Mesodermal cell (in vitro differentiated cells): ENCODE results near the gene ST7.
A peak's percentile ranks its signal among the peaks of the same experiment; 100 is the strongest.

Experiments used
- H3K27ac ChIP-seq: 2 replicates; pipeline ENCODE4 v1.7.0; 2013; ENCODE audit warnings: mild to moderate bottlenecking, low read depth, low read length, moderate library complexity; ENCODE audit not compliant: severe bottlenecking
- H3K36me3 ChIP-seq: 2 replicates; pipeline ENCODE4 v1.7.1; 2013; ENCODE audit warnings: mild to moderate bottlenecking, low read length, moderate library complexity; ENCODE audit not compliant: control insufficient read depth, insufficient read depth
- H3K4me1 ChIP-seq: one replicate; pipeline ENCODE4 v1.7.1; 2013; ENCODE audit warnings: mild to moderate bottlenecking, low read length; ENCODE audit not compliant: insufficient read depth, control insufficient read depth, poor library complexity, severe bottlenecking
- H3K4me3 ChIP-seq: 2 replicates; pipeline ENCODE4 v1.7.0; 2013; ENCODE audit warnings: low read length, control low read depth, mild to moderate bottlenecking; ENCODE audit not compliant: insufficient read depth, poor library complexity, severe bottlenecking; ENCODE audit errors: extremely low read depth
- H3K9me3 ChIP-seq: 2 replicates; pipeline ENCODE4 v1.7.1; 2013; ENCODE audit warnings: mild to moderate bottlenecking, low read length, moderate library complexity; ENCODE audit not compliant: control insufficient read depth
- WGBS, 2 experiments: methylation state at CpG; one replicate each; pipeline ENCODE4 v1.1.5; 2013; ENCODE audit warnings: missing lambda C conversion rate in 2 of 2; ENCODE audit not compliant: insufficient coverage in 2 of 2; 5-methylcytosine and 5-hydroxymethylcytosine counted together

Gene ST7

GRCh38 chr7:116994611-116995010 lies 41.3 kb downstream of the ST7 start:
- no peak overlapping the region for H3K27ac ChIP-seq
- H3K4me1 ChIP-seq = no peaks in the 10 kb centered on the region
- WGBS, 2 experiments = no CpG with 5 or more reads among the region's 6 CpGs
- H3K36me3 ChIP-seq = no peaks in the 10 kb centered on the region
- peaks cover 8% of the 10 kb centered on the region for H3K9me3 ChIP-seq
- H3K4me3 ChIP-seq = no peak overlapping the region

- no peaks in the 10 kb centered on the region for H3K36me3 ChIP-seq
- H3K4me3 ChIP-seq = no peak overlapping the region
- 96 to 98% methylated on average over 19 to 27 of the region's 27 CpGs for WGBS, 2 experiments
- H3K27ac ChIP-seq = no peak overlapping the region
- H3K9me3 ChIP-seq = no peaks in the 10 kb centered on the region
- no peaks in the 10 kb centered on the region for H3K4me1 ChIP-seq
Measured at GRCh38 chr7:116997972-116998371, 44.7 kb downstream of the ST7 start.

GRCh38 chr7:116998567-116999175 lies 45.4 kb downstream of the ST7 start:
- H3K4me3 ChIP-seq = no peak overlapping the region
- WGBS, 2 experiments = 86% methylated on average over 1 of the region's 2 CpGs; no CpG with 5 or more reads in 1 of the 2 experiments
- H3K27ac ChIP-seq = no peak overlapping the region
- no peaks in the 10 kb centered on the region for H3K9me3 ChIP-seq
- H3K36me3 ChIP-seq = no peaks in the 10 kb centered on the region
- H3K4me1 ChIP-seq = no peaks in the 10 kb centered on the region

GRCh38 chr7:116999311-116999710 lies 46.0 kb downstream of the ST7 start:
- Histone ChIP-seq H3K27ac (no peak overlapping the region), H3K4me1 (no peaks in the 10 kb centered on the region), H3K4me3 (no peak overlapping the region), H3K9me3 (no peaks in the 10 kb centered on the region), H3K36me3 (no peaks in the 10 kb centered on the region)
- no CpG with 5 or more reads among the region's 1 CpG for WGBS, 2 experiments

- Histone ChIP-seq H3K36me3 (no peaks in the 10 kb centered on the region), H3K27ac (no peak overlapping the region), H3K4me3 (no peak overlapping the region), H3K4me1 (peaks cover 3% of the 10 kb centered on the region), H3K9me3 (no peaks in the 10 kb centered on the region)
Measured at GRCh38 chr7:117001283-117001682, 48.0 kb downstream of the ST7 start.

- peak overlapping the region; percentile 65 for H3K27ac ChIP-seq
- WGBS, 2 experiments = 100% methylated on average over 1 of the region's 1 CpG; no CpG with 5 or more reads in 1 of the 2 experiments
- H3K9me3 ChIP-seq = no peaks in the 10 kb centered on the region
Measured at GRCh38 chr7:117004899-117005298, 51.6 kb downstream of the ST7 start.

GRCh38 chr7:117005449-117005848 lies 52.1 kb downstream of the ST7 start:
- Histone ChIP-seq H3K9me3 (no peaks in the 10 kb centered on the region), H3K36me3 (no peaks in the 10 kb centered on the region), H3K4me1 (peaks cover 12% of the 10 kb centered on the region), H3K4me3 (no peak overlapping the region), H3K27ac (peak overlapping the region; percentile 65)
- WGBS, 2 experiments = no CpG with 5 or more reads among the region's 2 CpGs

More at GRCh38 chr7:117004899-117005298, 51.6 kb downstream of the ST7 start:
- no peaks in the 10 kb centered on the region for H3K36me3 ChIP-seq
- H3K4me1 ChIP-seq = peaks cover 10% of the 10 kb centered on the region
- no peak overlapping the region for H3K4me3 ChIP-seq

- Histone ChIP-seq H3K4me1 (peaks cover 12% of the 10 kb centered on the region), H3K36me3 (no peaks in the 10 kb centered on the region), H3K9me3 (no peaks in the 10 kb centered on the region), H3K27ac (no peak overlapping the region), H3K4me3 (no peak overlapping the region)
- WGBS, 2 experiments = no CpG with 5 or more reads among the region's 5 CpGs
Measured at GRCh38 chr7:117006907-117007684, 53.8 kb downstream of the ST7 start.

GRCh38 chr7:117008118-117008885 lies 55.0 kb downstream of the ST7 start:
- 78 to 79% methylated on average over 1 to 2 of the region's 3 CpGs for WGBS, 2 experiments
- Histone ChIP-seq H3K9me3 (no peaks in the 10 kb centered on the region), H3K27ac (no peak overlapping the region), H3K4me1 (peaks cover 12% of the 10 kb centered on the region), H3K36me3 (no peaks in the 10 kb centered on the region), H3K4me3 (no peak overlapping the region)

GRCh38 chr7:117008886-117009531 lies 55.7 kb downstream of the ST7 start:
- no peaks in the 10 kb centered on the region for H3K9me3 ChIP-seq
- no peaks in the 10 kb centered on the region for H3K36me3 ChIP-seq
- no peak overlapping the region for H3K4me3 ChIP-seq
- H3K27ac ChIP-seq = no peak overlapping the region
- H3K4me1 ChIP-seq = peaks cover 12% of the 10 kb centered on the region
- no CpG with 5 or more reads among the region's 2 CpGs for WGBS, 2 experiments
